Neutrophil (primary cell): Measurements from ENCODE around the gene ALDH1L2.

Experiments used
- H3K27ac ChIP-seq: fragments of 200-600 bp; sonication (generic); 2 replicates; pipeline ENCODE4 v1.5.1; 2016; ENCODE audit warnings: mild to moderate bottlenecking, moderate library complexity
- H3K27me3 ChIP-seq: fragments of 200-600 bp; sonication (generic); 2 replicates; pipeline ENCODE4 v1.6.0; 2016; ENCODE audit warnings: mild to moderate bottlenecking
- H3K36me3 ChIP-seq: fragments of 200-600 bp; sonication (generic); 2 replicates; pipeline ENCODE4 v1.5.1; 2017
- H3K4me1 ChIP-seq, 2 experiments: fragments of 200-600 bp in 1 of 2; sonication (generic) in 1 of 2; 1 replicate in 1 of 2; 2 replicates in 1 of 2; pipeline versions ENCODE4 v1.5.1 to v1.6.1; 2013 to 2016; ENCODE audit warnings: low read depth in 1 of 2, low read length in 1 of 2, mild to moderate bottlenecking in 1 of 2, moderate library complexity in 1 of 2; ENCODE audit not compliant: control insufficient read depth in 1 of 2, insufficient read depth in 1 of 2
- H3K4me3 ChIP-seq, 2 experiments: fragments of 200-600 bp in 1 of 2; sonication (generic) in 1 of 2; 1 replicate in 1 of 2; 2 replicates in 1 of 2; pipeline ENCODE4 v1.5.1; 2013 to 2016; ENCODE audit warnings: low read depth in 1 of 2, low read length in 1 of 2, mild to moderate bottlenecking in 1 of 2, moderate library complexity in 1 of 2
- H3K9me3 ChIP-seq: fragments of 200-600 bp; sonication (generic); 2 replicates; pipeline ENCODE4 v1.5.1; 2016
- TF ChIP-seq, protein P1 (sequence below): fragments of 200-600 bp; sonication (generic); IDR thresholded peaks from 2 replicates; pipeline ENCODE4 v1.5.1; 2016; ENCODE audit warnings: antibody characterized with exemption

ALDH1L2 gene

DNA sequence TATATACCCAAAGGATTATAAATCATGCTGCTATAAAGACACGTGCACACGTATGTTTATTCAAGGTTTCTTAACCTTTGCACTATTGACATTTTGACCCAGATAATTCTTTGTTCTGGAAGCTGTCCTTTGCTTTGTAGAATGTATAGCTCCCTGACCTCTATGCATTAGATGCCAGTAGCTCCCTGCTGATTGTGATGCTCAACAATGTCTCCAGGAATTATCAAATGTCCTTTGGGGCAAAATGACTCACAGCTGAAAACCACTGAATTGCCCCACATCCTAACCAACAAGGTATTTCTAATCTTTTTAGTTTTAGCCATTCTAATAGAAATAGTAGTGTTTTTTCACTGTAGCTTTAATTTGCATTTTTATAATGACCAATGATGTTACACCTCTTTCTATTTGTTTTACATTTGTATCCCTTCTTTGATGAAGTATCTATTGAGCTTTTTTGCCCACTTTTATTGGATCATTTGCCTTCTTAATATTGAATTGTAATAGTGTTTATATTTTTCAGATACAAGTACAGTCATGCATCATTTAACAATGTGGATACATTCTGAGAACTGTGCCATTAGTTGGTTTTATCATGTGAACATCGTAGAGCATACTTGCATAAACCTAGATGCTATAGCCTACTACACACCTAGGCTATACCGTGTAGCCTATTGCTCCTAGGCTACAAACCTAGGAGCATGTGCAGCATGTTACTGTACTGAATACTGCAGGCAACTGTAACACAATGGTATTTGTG lies 108.5 kb downstream of the ALDH1L2 start:
- no peak overlapping the region for H3K27ac ChIP-seq
- H3K4me1 ChIP-seq: no peaks in the 10 kb centered on the region

DNA sequence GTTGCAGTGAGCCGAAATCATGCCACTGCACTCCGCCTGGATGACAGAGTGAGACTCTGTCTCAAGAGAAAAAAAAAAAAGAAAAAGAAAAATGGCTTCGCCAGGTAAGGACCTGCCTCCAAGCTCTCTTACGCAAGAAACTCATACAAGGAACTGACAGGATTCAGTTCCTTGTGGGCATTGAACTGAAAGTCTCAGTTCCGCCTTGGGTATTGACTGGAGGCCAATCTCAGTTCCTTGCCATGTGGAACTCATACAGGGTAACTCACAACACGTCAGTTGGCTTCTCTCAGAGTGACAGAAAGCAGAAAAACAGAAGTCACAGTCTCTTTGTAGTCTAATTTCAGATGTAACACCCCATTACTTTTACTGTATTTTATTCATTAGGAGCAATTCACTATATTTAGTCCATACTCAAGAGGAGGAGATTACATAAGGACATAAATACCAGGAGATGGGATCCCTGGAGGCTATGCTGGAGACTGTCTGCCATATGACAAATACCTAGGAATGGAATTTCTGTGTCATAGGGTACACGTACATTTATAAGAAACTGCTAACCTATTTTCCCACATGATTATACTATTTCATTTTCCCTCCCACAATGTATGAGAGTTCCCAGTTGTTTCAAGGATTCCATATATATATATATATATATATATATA lies 109.5 kb downstream of the ALDH1L2 start:
- no peak overlapping the region for H3K27ac ChIP-seq
- TF ChIP-seq, protein P1, sequence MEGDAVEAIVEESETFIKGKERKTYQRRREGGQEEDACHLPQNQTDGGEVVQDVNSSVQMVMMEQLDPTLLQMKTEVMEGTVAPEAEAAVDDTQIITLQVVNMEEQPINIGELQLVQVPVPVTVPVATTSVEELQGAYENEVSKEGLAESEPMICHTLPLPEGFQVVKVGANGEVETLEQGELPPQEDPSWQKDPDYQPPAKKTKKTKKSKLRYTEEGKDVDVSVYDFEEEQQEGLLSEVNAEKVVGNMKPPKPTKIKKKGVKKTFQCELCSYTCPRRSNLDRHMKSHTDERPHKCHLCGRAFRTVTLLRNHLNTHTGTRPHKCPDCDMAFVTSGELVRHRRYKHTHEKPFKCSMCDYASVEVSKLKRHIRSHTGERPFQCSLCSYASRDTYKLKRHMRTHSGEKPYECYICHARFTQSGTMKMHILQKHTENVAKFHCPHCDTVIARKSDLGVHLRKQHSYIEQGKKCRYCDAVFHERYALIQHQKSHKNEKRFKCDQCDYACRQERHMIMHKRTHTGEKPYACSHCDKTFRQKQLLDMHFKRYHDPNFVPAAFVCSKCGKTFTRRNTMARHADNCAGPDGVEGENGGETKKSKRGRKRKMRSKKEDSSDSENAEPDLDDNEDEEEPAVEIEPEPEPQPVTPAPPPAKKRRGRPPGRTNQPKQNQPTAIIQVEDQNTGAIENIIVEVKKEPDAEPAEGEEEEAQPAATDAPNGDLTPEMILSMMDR: no peak
- no peaks in the 10 kb centered on the region for H3K36me3 ChIP-seq
- no peak overlapping the region for H3K4me3 ChIP-seq
- H3K4me1 ChIP-seq: no peaks in the 10 kb centered on the region
- H3K9me3 ChIP-seq: no peaks in the 10 kb centered on the region
- no peaks in the 10 kb centered on the region for H3K27me3 ChIP-seq

More for the DNA sequence above, 108.5 kb downstream of the ALDH1L2 start:
- no peaks in the 10 kb centered on the region for H3K27me3 ChIP-seq
- no peaks in the 10 kb centered on the region for H3K36me3 ChIP-seq
- no peaks in the 10 kb centered on the region for H3K9me3 ChIP-seq
- TF ChIP-seq, protein P1: no peak
- no peak overlapping the region for H3K4me3 ChIP-seq

- no peak overlapping the region for H3K4me3 ChIP-seq
- no peak overlapping the region for H3K27ac ChIP-seq
- H3K9me3 ChIP-seq: no peaks in the 10 kb centered on the region
- no peaks in the 10 kb centered on the region for H3K4me1 ChIP-seq
- TF ChIP-seq, protein P1: no peak
- no peaks in the 10 kb centered on the region for H3K27me3 ChIP-seq
- no peaks in the 10 kb centered on the region for H3K36me3 ChIP-seq
Observed at GRCh38 chr12:104973250-104973649, 111.0 kb downstream of the ALDH1L2 start.

DNA sequence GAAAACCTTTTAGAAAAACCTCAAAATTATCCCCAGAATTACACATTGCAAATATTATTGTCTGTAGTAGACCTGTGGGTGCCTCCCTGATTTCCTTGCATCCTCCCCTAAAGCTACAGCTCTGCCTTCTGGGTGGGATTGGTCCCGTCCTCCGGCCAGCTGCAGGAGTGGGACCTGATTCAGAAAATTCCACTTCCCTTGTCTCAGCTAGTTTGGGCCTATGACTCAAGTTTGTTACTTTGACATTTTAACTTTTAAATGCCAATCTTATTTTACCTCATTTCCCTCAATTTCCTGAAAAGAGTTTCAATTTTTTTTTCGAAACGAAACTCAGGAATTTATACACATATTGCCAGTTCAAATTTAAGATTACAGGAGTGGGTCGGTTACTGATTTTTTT lies 113.0 kb downstream of the ALDH1L2 start:
- no peaks in the 10 kb centered on the region for H3K4me1 ChIP-seq
- H3K36me3 ChIP-seq: no peaks in the 10 kb centered on the region
- H3K27ac ChIP-seq: no peak overlapping the region
- no peak overlapping the region for H3K4me3 ChIP-seq
- no peaks in the 10 kb centered on the region for H3K9me3 ChIP-seq
- H3K27me3 ChIP-seq: no peaks in the 10 kb centered on the region
- TF ChIP-seq, protein P1: no peak
